Measurements from ENCODE around the gene DAZ3. TPM values are rescaled to one million over a fixed set of nuclear protein-coding genes. Genes with fewer than 3 reads are reported as not detected.
"Not testable (repeated sequence)": the region's sequence is repeated elsewhere in the genome, so short reads cannot be mapped to it uniquely, and the experiment has no call there.

The DAZ3 gene, protein sequence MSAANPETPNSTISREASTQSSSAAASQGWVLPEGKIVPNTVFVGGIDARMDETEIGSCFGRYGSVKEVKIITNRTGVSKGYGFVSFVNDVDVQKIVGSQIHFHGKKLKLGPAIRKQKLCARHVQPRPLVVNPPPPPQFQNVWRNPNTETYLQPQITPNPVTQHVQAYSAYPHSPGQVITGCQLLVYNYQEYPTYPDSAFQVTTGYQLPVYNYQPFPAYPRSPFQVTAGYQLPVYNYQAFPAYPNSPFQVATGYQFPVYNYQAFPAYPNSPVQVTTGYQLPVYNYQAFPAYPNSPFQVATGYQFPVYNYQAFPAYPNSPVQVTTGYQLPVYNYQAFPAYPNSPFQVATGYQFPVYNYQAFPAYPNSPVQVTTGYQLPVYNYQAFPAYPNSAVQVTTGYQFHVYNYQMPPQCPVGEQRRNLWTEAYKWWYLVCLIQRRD
- not detected for polyA plus RNA-seq (ENCODE audit: insufficient read length)

GRCh38 chrY:24813293-24813692 is at the start of gene DAZ3:
Gene DAZ3 (minus strand): TSS chrY:24813393. CDS start chrY:24813185, 208 bp downstream.
- not testable (repeated sequence) for DNase-seq (ENCODE audit: low read depth)

DNA sequence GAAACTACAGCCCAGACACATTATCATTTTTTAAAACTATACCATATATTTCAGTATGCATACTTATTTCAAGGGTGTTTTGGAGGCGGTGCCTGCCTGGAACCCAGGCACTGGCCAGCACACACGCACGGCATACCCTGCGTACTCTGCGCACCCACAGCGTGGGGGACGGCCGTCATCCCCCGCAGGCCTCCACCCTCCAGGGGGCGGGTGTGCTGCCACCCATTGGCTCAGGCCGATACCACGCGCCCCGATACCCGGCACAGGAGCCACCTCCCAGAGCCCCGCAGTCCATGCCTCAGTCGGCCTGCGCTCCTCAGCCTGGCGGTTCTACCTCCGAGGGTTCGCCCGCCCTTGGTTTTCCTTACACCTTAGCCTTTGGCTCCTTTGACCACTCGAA is 20.4 kb upstream of the DAZ3 start, which contains the start of gene DAZ4:
DAZ4 (plus strand) TSS at position 301 of the 400 bp plus-strand sequence. CDS start 208 bp downstream, outside the sequence.
- not testable (repeated sequence) for DNase-seq (ENCODE audit: low read depth)

DNA sequence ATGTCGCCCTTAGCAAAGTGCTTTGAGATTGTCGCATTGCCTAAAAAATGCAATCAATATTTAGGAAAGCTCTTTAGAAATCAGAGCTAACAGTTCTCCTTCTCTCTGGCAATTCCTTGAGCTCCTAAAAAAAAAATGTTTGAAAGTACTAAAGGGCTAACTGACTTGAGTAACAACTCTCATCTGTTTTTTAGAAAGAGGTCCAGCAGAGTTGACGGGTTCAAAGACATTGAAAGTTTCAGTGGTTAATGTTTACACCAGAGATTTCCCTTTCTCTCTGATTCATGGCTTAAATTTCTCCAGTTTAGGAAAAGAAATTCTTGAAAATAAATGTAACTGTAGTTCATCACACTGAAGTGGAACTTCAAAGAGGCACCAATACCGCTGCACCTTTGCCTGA is 11.9 kb upstream of the DAZ3 start:
- not testable (repeated sequence) for DNase-seq (ENCODE audit: low read depth)

- DNase-seq (ENCODE audit: low read depth) = not testable (repeated sequence)
These were observed 11.1 kb upstream of the DAZ3 start for GRCh38 chrY:24824184-24824879.

DNA sequence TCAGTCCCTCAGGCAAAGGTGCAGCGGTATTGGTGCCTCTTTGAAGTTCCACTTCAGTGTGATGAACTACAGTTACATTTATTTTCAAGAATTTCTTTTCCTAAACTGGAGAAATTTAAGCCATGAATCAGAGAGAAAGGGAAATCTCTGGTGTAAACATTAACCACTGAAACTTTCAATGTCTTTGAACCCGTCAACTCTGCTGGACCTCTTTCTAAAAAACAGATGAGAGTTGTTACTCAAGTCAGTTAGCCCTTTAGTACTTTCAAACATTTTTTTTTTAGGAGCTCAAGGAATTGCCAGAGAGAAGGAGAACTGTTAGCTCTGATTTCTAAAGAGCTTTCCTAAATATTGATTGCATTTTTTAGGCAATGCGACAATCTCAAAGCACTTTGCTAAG is 8.6 kb upstream of the DAZ3 start:
- DNase-seq (ENCODE audit: low read depth) = not testable (repeated sequence)

Other genes with a start within 250 kb of the DAZ3 start
- not detected for gene BPY2B, start 195.4 kb downstream of the DAZ3 start, polyA plus RNA-seq (ENCODE audit: insufficient read length)
- gene DAZ4, start 20.5 kb upstream of the DAZ3 start, polyA plus RNA-seq (ENCODE audit: insufficient read length) = not detected
- not detected for gene BPY2C, start 238.7 kb upstream of the DAZ3 start, polyA plus RNA-seq (ENCODE audit: insufficient read length)